K562 (cell line): Measurements from ENCODE around the gene PSMD2. TPM values are rescaled to one million over a fixed set of nuclear protein-coding genes. Genes with fewer than 3 reads are reported as not detected.

Source experiments
- ARNT ChIP-seq, 2 experiments: fragments of 450-650 bp; IDR thresholded peaks; 2 replicates each; pipeline ENCODE4 v1.6.1; 2016; ENCODE audit warnings: mild to moderate bottlenecking in 1 of 2
- BRD4 ChIP-seq: fragments of 200-600 bp; sonication (generic); IDR thresholded peaks from 2 replicates; pipeline ENCODE4 v1.6.1; 2017; ENCODE audit warnings: inconsistent platforms
- CBX3 ChIP-seq, 2 experiments: IDR thresholded peaks; 1 replicate in 1 of 2; 2 replicates in 1 of 2; pipeline ENCODE4 v1.6.1; 2012; ENCODE audit warnings: inconsistent platforms in 2 of 2, low read length in 2 of 2, borderline replicate concordance in 1 of 2, control low read depth in 1 of 2
- GATAD2A ChIP-seq: fragments of 450-650 bp; IDR thresholded peaks from 2 replicates; pipeline ENCODE4 v1.6.1; 2017
- POLR2G ChIP-seq: fragments of 200-400 bp; formaldehyde crosslinking; IDR thresholded peaks from 2 replicates; pipeline ENCODE4 v1.6.1; 2017; ENCODE audit warnings: low read depth, mild to moderate bottlenecking, antibody characterized with exemption, low read length, moderate library complexity
- TAF1 ChIP-seq: IDR thresholded peaks from 2 replicates; pipeline ENCODE4 v1.6.1; 2011; ENCODE audit warnings: mild to moderate bottlenecking, low read length, moderate library complexity; ENCODE audit not compliant: insufficient read depth, control insufficient read depth, severe bottlenecking; ENCODE audit errors: extremely low read depth
- ZFPM2 ChIP-seq: fragments of 250-450 bp; sonication (Bioruptor Pico); IDR thresholded peaks from 2 replicates; pipeline ENCODE4 v1.5.1; 2022; ENCODE audit warnings: mild to moderate bottlenecking
- ZNF384 ChIP-seq: IDR thresholded peaks from 2 replicates; pipeline ENCODE4 v1.6.1; 2012; ENCODE audit warnings: low read depth, low read length, improper control_type of control experiment
- polyA plus RNA-seq, 8 experiments: library from polyadenylated mRNA; depleted of rRNA in 4 of 8; stranded (reverse) in 5 of 8; unstranded in 3 of 8; fragments of >200 nt; fragmentation: Nextera tagmentation in 2 of 8; fragmentation: Illumina TruSeq in 1 of 8; extraction: Ambion mirVana in 2 of 8; extraction: Trizol in 1 of 8; gene quantifications; 2 replicates each; pipeline versions ENCODE4 v1.2.1 to v1.2.3, GENCODE V29; 2011 to 2014; ENCODE audit warnings: inconsistent platforms in 1 of 8, missing spikeins in 1 of 8
- total RNA-seq, 7 experiments: library from RNA; depleted of rRNA in 6 of 7; stranded (reverse); fragments of >200 nt in 6 of 7; fragmentation: Illumina TruSeq in 2 of 7; extraction: Trizol in 2 of 7; gene quantifications; 2 replicates each; pipeline versions ENCODE4 v1.2.1 to v1.2.3, GENCODE V29; 2011 to 2021; ENCODE audit warnings: low replicate concordance in 1 of 7
- TF ChIP-seq, protein P1 (sequence below), 2 experiments: fragments of 450-650 bp; formaldehyde crosslinking in 1 of 2; IDR thresholded peaks; 2 replicates each; pipeline versions ENCODE4 v1.4.0 to v1.6.1; 2014 to 2020; ENCODE audit warnings: mild to moderate bottlenecking in 2 of 2, borderline replicate concordance in 1 of 2, low read depth in 1 of 2
- TF ChIP-seq, protein P2 (sequence below): sonication (generic); formaldehyde crosslinking; IDR thresholded peaks from 2 replicates; pipeline ENCODE4 v1.8.1; 2023; ENCODE audit warnings: mild to moderate bottlenecking, missing genetic modification reagents
- TF ChIP-seq, protein P3 (sequence below): fragments of 150-350 bp; IDR thresholded peaks from 2 replicates; pipeline ENCODE4 v1.6.1; 2014; ENCODE audit warnings: low read depth, mild to moderate bottlenecking, low read length, borderline replicate concordance

The PSMD2 gene
- total and polyA plus RNA-seq, 9 of the 15 experiments (the other 6 are each of a cell fraction or from before 2014, with no cell fraction given), result 152 to 484 (median 295) TPM

DNA sequence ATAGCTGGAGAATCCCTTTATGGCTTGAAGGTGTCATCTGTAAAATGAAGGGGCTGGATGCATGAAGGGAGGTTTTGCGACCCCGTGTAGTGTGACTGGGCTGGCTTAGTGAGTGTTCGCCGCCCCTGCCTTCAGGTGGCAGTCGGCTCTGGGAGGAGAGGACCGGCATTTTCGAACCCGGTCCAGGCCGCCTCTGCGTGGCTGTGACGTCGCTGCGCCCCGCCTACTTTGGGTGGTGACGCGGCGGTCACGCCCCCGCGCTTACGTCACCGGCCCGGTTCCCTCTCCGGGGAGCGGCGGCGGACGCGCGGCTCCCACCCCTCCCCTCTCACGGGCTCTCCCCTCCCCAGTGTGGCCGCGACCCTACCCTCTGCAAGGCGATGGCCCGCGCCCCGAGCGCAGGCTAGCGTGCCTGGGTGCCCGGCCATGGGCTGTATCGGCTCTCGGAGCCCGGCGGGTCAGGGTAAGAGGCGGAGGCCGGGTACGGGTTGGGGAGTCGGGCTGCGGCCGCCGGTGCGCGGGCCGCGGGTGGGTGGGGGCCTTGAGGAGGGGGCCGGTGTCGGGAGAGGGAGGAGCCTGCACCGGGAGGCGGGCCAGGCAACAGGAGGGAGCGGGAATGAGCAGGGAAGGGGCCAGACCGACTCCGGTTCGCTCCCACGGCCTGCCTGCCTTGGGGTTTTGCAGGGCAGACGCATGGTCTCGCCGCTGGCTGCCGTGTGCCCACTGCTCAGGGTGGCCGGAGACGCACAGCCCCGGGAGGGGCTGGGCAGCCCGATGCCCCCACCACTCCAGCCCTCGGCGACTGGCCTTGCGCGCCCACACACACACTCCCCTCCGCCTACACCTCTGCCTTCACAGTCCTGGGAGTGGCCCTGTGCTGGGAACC, 36.9 kb downstream of the PSMD2 start (continued):
- TF ChIP-seq, protein P1, sequence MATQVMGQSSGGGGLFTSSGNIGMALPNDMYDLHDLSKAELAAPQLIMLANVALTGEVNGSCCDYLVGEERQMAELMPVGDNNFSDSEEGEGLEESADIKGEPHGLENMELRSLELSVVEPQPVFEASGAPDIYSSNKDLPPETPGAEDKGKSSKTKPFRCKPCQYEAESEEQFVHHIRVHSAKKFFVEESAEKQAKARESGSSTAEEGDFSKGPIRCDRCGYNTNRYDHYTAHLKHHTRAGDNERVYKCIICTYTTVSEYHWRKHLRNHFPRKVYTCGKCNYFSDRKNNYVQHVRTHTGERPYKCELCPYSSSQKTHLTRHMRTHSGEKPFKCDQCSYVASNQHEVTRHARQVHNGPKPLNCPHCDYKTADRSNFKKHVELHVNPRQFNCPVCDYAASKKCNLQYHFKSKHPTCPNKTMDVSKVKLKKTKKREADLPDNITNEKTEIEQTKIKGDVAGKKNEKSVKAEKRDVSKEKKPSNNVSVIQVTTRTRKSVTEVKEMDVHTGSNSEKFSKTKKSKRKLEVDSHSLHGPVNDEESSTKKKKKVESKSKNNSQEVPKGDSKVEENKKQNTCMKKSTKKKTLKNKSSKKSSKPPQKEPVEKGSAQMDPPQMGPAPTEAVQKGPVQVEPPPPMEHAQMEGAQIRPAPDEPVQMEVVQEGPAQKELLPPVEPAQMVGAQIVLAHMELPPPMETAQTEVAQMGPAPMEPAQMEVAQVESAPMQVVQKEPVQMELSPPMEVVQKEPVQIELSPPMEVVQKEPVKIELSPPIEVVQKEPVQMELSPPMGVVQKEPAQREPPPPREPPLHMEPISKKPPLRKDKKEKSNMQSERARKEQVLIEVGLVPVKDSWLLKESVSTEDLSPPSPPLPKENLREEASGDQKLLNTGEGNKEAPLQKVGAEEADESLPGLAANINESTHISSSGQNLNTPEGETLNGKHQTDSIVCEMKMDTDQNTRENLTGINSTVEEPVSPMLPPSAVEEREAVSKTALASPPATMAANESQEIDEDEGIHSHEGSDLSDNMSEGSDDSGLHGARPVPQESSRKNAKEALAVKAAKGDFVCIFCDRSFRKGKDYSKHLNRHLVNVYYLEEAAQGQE (IDR thresholded peaks at IDR 0.05; ENCODE audit: borderline replicate concordance), result peak; percentile 52
- TF ChIP-seq, protein P1 (CRISPR knock-in tag; IDR thresholded peaks at IDR 0.05; ENCODE audit: low read depth), result 0 out of 2 replicates have a peak, but pooled peaks have one; percentile 50
- TF ChIP-seq POLR2G (peak; percentile 93), BRD4 (no peak), CBX3 (IDR thresholded peaks at IDR 0.05; ENCODE audit: borderline replicate concordance in 1 of 2, low read length in 2 of 2) (no peak), ARNT (IDR thresholded peaks at IDR 0.05) (no peak), TAF1 (no peak), GATAD2A (no peak), ZNF384 (no peak), ZFPM2 (CRISPR knock-in tag) (no peak)
- TF ChIP-seq, protein P2, sequence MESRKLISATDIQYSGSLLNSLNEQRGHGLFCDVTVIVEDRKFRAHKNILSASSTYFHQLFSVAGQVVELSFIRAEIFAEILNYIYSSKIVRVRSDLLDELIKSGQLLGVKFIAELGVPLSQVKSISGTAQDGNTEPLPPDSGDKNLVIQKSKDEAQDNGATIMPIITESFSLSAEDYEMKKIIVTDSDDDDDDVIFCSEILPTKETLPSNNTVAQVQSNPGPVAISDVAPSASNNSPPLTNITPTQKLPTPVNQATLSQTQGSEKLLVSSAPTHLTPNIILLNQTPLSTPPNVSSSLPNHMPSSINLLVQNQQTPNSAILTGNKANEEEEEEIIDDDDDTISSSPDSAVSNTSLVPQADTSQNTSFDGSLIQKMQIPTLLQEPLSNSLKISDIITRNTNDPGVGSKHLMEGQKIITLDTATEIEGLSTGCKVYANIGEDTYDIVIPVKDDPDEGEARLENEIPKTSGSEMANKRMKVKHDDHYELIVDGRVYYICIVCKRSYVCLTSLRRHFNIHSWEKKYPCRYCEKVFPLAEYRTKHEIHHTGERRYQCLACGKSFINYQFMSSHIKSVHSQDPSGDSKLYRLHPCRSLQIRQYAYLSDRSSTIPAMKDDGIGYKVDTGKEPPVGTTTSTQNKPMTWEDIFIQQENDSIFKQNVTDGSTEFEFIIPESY (CRISPR knock-in tag), result no peak
- TF ChIP-seq, protein P3, sequence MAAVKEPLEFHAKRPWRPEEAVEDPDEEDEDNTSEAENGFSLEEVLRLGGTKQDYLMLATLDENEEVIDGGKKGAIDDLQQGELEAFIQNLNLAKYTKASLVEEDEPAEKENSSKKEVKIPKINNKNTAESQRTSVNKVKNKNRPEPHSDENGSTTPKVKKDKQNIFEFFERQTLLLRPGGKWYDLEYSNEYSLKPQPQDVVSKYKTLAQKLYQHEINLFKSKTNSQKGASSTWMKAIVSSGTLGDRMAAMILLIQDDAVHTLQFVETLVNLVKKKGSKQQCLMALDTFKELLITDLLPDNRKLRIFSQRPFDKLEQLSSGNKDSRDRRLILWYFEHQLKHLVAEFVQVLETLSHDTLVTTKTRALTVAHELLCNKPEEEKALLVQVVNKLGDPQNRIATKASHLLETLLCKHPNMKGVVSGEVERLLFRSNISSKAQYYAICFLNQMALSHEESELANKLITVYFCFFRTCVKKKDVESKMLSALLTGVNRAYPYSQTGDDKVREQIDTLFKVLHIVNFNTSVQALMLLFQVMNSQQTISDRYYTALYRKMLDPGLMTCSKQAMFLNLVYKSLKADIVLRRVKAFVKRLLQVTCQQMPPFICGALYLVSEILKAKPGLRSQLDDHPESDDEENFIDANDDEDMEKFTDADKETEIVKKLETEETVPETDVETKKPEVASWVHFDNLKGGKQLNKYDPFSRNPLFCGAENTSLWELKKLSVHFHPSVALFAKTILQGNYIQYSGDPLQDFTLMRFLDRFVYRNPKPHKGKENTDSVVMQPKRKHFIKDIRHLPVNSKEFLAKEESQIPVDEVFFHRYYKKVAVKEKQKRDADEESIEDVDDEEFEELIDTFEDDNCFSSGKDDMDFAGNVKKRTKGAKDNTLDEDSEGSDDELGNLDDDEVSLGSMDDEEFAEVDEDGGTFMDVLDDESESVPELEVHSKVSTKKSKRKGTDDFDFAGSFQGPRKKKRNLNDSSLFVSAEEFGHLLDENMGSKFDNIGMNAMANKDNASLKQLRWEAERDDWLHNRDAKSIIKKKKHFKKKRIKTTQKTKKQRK, result no peak
